Myocyte (in vitro differentiated cells): ENCODE measurements around the gene GPSM3. TPM values are rescaled to one million over a fixed set of nuclear protein-coding genes. Genes with fewer than 3 reads are reported as not detected.
A peak's percentile ranks its signal among the peaks of the same experiment; 100 is the strongest.
"Not testable (repeated sequence)": the region's sequence is repeated elsewhere in the genome, so short reads cannot be mapped to it uniquely, and the experiment has no call there.

Experiments
- DNase-seq: peaks from one replicate; pipeline ENCODE4 v3.0.0-alpha.2; 2012; ENCODE audit warnings: low read depth
- total RNA-seq: library from RNA; depleted of rRNA; stranded (reverse); fragments of >200 nt; gene quantifications from 2 replicates; pipeline ENCODE4 v1.2.3, GENCODE V29; 2014

The GPSM3 gene
- total RNA-seq, 1 donor from 2014 or later: 0.27 TPM

DNA sequence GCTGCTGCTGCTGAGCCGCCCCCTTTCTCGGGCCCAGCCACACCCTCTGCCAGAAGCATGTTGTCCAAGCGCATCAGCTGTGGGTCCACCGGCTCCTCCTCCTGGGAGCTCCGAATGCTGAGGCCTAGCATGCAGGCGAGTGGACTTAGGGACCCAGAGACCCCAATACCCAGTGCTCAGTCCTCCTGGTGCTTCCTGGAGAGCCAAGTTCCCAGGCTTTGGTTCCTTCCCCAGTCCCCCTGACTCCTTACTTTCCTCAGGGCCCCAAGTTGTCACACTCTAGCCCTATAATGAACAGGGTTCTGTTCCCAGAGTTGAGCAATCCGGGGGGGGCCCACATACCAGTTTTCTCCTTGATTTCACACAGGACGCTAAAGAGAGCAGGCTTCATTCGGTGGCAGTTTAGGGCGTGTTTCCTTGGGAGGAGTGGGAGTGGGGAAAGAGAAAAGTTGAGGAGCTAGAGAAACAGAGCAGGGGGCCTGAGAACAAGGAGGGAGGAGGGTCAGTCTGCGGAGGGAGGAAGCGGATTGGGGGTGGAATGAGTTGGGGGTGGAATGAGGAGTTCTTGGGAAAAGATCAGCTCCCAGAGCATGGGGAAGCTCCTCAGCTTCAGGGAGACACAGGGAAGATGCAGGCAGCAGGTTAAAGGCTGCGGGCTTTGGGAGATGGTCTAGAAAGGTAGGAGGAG, 3.9 kb downstream of the GPSM3 start:
- DNase-seq: peak; percentile 58

DNA sequence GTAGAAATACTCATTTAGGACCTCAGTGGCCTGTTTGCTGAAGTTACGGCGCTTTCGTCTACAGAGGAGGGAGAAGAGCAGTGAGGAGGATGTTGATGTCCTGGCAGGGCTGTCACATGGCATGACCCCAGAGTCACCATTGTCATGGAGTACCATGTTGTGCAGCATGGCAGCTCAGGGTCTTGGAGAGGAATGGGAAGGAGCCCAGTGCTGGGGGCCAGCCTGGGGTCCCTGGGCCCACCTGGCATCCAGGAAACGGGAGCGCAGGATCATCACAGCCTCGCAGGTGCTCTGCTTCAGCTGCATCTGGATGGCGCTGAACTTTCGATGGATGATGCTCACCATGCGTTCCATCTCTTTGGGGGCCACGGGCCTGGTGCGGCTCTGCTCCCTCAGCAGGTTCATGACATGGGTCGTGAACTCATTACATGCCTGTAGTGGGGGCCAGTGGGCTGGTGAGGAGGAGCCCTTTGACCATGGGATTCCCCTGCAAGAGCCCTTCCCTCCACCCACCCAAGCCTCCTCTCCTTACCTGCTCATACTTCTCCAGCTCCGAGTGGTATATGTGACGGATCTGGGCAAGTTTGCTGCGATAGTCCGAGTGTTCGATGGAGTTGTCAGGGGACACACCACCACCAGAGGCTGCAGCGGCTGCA, 4.6 kb downstream of the GPSM3 start:
- DNase-seq: not testable (repeated sequence)

DNA sequence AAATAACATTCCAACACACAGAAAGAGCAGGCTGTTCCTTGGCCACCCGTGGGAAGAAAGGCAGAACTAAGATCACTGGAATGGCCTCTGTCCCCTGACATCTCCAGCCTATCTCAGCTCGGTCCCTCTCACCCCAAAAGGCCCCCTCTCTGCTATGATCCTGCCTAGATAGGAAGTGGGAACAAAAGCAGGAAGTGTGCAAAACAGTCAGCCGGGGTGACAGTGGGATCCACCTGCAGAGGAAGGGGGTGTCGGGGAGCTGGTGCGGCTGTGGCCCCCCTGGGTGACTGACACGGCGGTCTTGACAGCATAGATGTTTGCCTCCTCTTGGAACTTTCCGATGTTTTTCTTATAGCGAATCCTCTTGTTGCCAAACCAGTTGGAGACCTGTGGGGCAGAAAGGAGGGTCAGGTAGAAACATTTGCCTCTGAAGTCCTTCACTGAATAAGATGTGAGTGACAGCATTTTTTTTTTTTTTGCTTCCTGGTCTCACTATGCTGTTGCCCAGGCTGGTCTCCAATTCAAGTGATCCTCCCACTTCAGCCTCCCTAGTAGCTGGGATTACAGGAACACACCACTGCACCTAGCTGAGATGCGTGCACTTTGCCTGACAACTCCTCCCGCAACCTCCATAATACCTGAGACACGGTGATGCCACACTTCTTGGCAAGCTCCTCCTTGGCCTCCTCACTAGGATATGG, 5.3 kb downstream of the GPSM3 start:
- no peak for DNase-seq

DNA sequence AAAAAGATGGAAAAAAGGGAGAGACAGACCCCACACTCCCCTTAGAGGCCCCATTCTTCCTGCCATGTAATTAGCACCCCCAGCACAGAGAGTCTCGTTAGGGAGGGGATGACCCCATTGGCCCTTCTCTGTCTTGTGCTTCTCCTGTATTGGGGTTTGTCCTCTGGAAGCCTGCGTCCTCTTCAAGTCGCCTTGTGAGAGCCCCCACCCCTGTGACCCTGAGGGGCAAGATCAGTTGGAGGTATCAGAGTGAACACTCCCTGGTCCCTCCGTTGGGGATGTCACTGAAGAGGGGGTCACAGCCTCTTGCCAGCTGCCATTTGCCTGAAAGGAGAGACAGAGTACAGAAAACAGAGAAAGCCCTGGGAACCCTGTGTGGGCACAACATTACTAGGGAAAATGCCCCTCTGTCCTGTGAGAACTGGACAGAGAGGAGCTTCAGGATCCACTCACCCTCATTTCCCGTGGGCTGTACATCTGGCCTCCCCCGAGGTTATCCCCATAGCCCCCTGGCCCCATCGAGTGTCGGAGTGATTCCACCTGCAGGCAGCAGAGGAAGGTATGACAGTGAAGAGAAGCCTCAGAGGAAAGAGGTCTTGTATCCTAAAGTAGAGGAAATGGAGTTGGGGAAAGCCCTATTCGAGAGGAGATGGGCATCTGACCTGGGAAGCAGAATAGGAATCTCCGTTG, 6.1 kb downstream of the GPSM3 start:
- DNase-seq: not testable (repeated sequence)

DNA sequence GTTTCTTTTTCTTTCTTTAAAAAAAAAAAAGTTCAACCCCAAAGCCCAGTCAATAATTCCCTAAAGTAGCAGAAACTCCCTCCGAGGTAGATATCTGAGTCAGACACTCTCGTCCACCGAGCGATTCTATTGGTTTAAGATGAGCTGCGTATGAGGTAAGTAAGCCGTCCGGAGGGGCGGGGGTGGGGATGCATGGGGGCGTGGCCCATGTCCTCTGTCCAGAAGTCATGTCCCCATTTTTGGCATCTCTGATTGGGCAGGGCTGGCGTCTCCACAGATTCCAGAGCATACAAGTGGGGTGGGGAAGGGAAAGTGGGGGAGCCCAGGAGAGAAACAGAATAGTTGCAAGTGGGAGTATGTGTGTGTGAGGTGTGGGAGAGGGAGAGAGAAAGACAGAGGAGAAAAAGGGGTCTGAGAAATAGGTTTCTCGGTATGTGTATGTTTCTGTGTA, 6.7 kb downstream of the GPSM3 start:
- DNase-seq: peak; percentile 91

DNA sequence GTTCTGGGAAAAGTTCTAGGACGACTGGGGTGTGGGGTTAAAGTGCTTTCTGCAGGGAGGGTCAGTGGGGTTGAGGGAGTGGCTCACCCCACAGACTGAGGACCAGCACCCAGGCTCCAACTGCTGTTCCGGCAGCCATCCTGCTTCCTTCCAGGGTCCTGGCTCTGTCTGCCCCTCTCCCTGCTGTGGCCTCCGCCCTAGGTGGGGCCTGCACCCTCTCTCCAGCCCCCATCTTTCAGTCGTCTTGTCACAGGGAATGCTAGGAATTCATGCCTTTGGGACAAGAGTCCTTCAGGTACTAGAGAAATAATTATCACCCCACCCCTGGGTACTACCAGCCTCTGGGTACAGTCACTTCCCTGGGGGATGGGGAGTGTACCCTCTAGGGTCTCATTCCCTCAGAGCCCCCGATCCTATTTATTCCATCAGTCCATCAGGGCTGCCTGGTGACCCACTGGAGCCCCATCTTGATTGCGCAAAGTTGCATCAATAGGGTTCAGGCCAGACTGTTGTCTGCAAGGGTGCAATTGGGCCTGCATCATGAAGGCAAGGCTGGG, 8.3 kb downstream of the GPSM3 start, which contains the start of gene AGER:
Gene AGER, minus strand, starts transcription at position 170 of the 557 bp plus-strand sequence. Its CDS starts 31 bp downstream, at position 139.
- DNase-seq: no peak

DNA sequence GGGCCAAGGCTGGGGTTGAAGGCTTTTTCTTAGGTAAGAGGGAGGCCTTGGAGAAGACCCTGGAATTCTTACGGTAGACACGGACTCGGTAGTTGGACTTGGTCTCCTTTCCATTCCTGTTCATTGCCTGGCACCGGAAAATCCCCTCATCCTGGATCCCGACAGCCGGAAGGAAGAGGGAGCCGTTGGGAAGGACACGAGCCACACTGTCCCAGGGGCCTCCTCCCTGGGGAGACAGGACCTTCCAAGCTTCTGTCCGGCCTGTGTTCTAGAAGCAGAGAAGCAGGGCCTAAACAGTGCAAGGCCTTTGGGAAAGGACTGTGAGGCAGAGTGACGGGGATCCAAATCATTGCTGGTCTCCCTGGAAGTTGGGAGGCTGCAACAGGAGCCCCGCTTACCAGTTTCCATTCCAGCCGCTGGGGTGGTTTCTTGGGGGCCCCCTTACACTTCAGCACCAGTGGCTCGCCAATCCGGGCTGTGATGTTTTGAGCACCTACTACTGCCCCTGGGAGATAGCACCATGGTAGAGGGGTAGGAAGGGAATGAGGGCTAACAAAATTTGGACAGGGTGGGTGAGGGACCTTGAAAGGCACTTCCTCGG, 8.9 kb downstream of the GPSM3 start:
- DNase-seq: no peak

DNA sequence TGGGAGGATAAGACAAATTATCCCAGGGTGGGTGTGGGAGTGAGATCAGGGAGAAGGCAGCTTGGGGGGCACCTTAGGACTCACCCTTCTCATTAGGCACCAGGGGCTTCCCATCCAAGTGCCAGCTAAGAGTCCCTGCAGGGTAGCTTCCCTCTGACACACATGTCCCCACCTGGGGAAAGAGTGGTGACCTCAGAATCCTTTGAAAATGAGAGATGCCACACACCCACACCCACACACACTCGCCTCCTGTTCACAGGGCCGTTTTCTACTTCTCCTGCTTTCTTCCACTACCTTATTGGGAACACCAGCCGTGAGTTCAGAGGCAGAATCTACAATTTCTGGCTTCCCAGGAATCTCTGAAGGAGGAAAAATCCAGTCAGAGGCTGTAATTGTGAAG, 9.4 kb downstream of the GPSM3 start:
- DNase-seq: no peak

DNA sequence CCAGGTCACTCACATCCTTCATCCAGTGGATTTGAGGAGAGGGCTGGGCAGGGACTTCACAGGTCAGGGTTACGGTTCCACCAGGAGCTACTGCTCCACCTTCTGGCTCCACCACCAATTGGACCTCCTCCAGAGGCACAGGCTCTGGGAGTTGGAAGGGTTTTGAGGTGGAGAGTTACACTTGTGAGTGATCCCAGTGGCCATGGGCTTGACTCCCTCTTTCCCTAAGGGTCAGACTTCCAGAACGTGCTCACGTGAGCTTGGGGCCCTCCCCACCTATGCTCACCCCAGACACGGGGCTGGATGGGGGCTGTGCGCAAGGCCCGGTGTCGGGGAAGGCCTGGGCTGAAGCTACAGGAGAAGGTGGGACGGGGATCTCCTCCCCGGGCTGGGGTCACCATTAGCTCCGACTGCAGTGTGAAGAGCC, 9.9 kb downstream of the GPSM3 start:
- no peak for DNase-seq

DNA sequence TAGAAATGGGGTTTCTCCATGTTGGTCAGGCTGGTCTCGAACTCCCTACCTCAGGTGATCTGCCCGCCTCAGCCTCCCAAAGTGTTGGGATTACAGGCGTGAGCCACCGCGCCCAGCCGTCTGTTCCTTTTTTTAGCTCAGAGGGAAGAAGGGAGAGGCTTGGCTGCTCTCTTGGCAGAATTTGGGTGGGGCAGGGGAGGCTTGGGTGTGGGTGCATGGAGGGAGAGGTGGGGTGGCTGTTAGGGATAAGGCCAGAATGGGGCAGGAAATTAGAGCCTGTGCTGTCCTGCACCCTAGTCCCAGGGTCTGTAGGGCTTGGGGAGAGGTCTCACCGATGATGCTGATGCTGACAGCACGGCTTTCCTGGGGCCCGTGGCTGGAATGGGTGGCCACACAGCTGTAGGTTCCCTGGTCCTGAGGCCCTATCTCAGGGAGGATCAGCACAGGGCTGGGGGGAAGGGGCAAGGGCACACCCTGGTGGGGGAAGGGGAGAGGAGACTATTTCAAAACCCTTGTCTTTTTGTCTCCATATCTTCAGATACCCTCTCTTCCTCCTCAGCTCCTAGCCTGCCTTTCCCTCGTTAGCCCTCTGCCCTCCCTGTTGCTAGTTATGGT, 10.4 kb downstream of the GPSM3 start:
- no peak for DNase-seq

DNA sequence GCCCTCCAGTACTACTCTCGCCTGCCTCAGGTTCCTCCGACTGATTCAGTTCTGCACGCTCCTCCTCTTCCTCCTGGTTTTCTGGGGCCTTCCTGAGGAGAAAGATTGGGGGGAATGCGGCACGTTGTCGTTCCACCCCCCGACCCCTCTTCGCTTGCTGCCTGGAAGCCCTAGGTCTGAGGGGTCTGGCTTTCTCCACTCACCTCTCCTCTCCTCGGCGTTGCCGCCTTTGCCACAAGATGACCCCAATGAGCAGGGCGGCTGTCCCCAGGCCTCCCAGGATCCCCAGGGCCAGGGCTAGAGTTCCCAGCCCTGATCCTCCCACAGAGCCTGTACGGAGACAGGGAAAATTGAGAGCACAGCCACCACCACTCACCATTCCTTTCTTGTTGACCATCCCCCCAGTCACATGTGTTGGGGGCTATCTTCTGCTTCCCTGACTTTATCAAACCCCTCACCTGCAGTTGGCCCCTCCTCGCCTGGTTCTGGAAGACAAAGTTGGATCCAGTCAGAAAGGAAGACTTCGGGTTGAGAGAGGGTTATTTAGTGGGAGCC, 11.2 kb downstream of the GPSM3 start:
- no peak for DNase-seq

DNA sequence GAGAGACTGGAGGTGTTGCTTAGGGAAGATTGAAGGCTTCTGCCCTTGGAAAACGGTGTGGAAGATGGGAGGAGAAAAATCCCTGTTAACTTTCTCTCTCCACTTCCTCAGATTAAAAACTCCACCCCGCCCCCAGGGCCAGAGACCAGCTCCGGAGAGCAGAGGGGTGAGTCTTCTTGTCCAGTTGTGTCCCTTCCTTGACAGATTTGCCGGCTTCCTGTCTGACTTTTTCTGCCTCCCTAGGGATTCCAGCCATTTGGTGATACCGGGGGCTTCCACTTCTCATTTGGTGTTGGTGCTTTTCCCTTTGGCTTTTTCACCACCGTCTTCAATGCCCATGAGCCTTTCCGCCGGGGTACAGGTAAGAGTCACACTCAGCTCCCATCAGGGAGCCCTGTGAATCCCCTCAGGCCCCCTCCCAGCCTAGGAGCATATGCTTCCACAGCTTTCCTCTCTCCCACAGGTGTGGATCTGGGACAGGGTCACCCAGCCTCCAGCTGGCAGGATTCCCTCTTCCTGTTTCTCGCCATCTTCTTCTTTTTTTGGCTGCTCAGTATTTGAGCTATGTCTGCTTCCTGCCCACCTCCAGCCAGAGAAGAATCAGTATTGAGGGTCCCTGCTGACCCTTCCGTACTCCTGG, 12.6 kb downstream of the GPSM3 start:
- DNase-seq: no peak

DNA sequence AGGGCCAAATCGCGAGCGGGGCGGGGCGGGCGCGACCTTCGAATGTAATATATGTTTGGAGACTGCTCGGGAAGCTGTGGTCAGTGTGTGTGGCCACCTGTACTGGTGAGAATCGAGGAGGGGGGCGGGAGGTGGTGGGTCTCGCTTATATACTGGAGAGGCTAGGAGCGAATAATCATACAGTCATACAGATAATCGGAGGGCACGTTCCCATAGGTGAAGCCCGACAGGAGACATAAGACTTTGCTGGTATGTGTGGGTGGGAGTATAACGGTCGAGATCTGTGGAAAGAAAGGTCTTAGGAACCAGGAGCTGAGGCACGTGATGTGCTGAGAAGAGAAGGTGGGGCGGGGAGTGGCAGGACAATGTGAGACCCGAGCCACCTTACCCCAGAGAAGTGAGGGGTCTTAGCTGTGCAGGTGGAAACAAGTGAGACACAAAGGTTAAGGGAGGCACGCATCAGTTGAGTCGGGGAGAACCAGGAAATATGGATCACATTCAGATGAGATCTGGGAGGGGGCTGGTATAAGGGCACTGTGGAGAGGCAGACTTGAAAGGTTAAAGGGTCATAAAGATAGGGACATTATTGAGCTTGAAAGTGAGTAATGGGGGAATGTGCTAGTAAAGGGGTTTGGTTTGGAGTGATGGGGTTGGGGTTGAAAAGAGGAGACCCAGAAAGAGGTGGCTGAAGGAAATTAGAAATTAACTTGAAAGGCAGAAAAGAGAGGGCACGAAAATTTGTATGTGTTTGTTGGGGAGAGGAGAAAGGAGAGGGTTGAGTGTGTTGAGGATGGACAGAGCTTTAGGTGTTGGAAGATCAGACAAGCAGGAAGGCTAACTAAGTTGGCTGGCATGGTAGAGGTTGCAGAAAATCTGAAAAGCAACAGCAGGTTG, 13.6 kb downstream of the GPSM3 start:
- no peak for DNase-seq

DNA sequence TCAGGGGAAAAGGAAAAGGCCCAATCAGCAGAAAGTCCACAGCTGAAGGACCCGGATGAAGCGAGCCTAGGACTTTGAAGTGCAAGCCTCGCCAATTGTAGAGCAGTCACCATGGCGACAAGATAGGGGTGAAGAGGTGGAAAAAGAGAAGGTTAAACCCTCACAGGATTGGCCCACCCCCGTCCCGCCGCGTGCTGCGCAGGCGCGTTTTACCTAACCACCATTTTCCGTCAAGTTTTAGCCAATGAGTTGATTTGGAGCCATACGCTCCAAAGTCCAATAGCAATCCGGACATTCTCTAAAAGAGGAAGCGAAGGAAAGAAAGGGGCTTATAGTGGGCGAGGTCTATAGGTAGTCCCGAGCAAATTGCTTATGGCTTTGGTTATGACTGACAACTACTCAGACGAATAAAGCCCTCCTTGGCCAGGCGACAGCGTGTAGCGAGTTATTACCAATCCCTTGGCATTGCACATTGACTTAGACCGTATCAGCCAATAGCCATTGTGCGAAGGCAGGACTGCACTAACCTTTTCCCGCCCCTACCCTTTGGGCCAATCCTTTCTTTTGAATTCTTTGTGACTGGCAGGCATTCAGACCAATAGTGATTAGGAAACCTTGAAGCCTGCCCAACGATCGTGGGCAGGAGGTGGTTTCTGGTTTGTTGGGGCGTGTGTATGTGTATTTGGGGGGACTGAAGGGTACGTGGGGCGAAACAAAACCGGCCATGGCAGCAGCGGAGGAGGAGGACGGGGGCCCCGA, 14.5 kb downstream of the GPSM3 start, which contains the start of gene RNF5:
Gene RNF5, plus strand, starts transcription at position 618 of the 759 bp plus-strand sequence. Its CDS starts 107 bp downstream, at position 725.
- peak; percentile 100 for DNase-seq

DNA sequence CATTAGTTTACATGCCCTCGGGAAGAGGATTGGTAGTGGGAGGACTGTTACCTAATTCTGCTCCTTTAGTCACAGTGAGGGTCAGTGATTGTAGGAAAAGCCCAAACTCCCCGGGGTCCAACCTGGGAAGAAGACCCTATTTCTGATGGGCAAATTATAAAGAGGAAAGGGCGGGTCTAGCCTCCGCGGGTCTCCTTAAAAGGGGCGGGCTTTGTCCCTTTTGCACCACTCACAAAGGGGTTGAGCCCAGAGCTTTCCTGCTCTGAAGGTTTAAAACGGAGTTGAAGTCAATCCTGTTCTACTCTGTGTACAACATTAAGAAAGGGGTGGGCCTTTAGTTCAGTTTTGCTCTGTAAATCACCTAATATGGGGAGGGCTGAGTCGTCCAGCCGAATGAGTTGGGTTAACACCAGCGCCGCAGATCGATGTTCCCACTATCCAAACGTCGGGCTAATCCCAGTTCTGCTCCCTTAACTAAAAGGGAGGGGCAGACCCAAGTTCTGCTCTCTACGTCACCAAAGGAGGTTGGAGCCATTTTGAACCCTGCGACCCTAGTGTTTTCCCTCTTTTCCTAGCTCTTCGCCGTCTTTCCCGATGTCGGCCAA, 15.2 kb downstream of the GPSM3 start:
- DNase-seq: no peak

DNA sequence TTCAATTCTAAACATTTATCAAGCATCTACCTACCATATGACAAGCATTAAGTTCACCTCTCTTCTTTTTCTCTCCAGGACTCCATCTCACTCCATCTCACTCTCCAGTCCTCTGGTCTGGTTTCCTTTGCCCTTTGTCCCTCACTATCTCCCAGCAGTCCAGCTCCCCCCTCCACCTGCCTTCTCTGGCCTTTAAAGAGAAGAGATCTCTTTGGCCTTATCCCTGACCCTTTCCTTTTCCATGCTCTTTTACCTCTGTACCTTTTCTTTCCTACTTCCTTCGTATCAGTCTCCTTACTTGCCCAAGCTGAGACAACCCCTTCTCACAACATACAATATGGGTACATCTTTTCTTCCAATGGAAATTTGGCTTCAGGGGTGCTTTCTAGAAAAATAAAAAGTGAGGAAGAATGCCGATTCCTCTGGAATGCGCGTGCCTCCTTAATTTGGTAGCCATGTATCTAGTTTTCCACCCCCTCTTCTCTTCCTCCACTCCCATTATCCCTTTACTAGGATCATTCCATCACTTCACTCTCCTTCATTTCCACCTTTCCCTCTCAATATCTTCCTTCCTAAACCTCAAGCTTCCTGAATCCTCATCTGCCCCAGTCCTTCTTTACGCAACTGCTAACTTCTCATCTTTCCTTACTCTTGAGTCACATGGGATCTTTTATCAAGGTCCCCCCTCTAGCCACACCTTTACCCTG, 15.8 kb downstream of the GPSM3 start:
- no peak for DNase-seq
